Measurements from ENCODE around the gene MYRFL. TPM values are rescaled to one million over a fixed set of nuclear protein-coding genes. Genes with fewer than 3 reads are reported as not detected.
A peak's percentile ranks its signal among the peaks of the same experiment; 100 is the strongest.
"Not testable (repeated sequence)": the region's sequence is repeated elsewhere in the genome, so short reads cannot be mapped to it uniquely, and the experiment has no call there.

MYRFL gene
- total RNA-seq (2014; rRNA removed; shearing (Covaris generic); ENCODE audit: low replicate concordance) = 2.6 and 3.2 TPM in 2 replicates

- H3K9me2 ChIP-seq (replicated peaks; ENCODE audit: insufficient read depth, low read length) = no peaks in the 10 kb centered on the region
- no peak within 1 kb of the TSS for H3K4me2 ChIP-seq (ENCODE audit: low read depth, low read length, poor library complexity, severe bottlenecking)
- no peak within 1 kb of the TSS for H3K9ac ChIP-seq (ENCODE audit: low read length)
- H3K4me3 ChIP-seq (ENCODE audit: low read length) = no peak within 1 kb of the TSS
- no peaks in the 10 kb centered on the region for H3K4me1 ChIP-seq (ENCODE audit: low read length)
- no peak within 1 kb of the TSS for H2AFZ ChIP-seq (ENCODE audit: low read length)
- no peak for DNase-seq
- no peaks in the 10 kb centered on the region for H3K27me3 ChIP-seq (ENCODE audit: low read length)
- no peaks in the 10 kb centered on the region for H4K20me1 ChIP-seq (ENCODE audit: insufficient read depth, low read depth, low read length)
- no peaks in the 10 kb centered on the region for H3K9me3 ChIP-seq (ENCODE audit: low read length)
- H3K27ac ChIP-seq (ENCODE audit: low read length) = no peak within 1 kb of the TSS
- H3K79me2 ChIP-seq (ENCODE audit: low read length) = no peaks in the 10 kb centered on the region
- H3K36me3 ChIP-seq (ENCODE audit: insufficient read depth, low read length) = no peaks in the 10 kb centered on the region
Observed at GRCh38 chr12:69824966-69825560, at the start of gene MYRFL. Gene MYRFL (plus strand): TSS chr12:69825227. CDS start chr12:69825518, 291 bp downstream.

DNA sequence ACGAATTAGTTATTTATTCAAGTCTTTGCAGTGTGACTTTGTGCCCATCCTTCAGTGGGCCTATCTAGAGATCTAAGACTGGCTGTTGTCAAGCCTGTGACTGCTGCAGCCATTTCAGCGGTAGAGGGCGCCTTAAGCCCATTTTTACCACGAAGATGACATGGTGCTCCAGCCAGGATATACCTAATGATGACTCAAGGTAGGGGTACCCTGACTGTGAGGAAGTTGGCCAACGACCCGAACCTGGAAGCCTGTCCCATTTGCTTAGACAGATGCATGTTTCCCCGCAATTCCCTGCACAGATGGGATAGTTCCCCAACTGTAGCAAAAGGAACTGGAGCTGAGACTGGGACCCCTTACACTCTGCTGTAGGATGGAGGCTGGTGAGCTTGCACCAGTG is 45.1 kb upstream of the MYRFL start:
- Histone ChIP-seq H3K4me3 (ENCODE audit: low read length) (no peak overlapping the region), H3K36me3 (ENCODE audit: insufficient read depth, low read length) (no peaks in the 10 kb centered on the region), H3K9me3 (ENCODE audit: low read length) (no peaks in the 10 kb centered on the region), H3K9ac (ENCODE audit: low read length) (no peak overlapping the region), H3K27ac (ENCODE audit: low read length) (no peak overlapping the region), H3K9me2 (replicated peaks; ENCODE audit: insufficient read depth, low read length) (no peaks in the 10 kb centered on the region), H4K20me1 (ENCODE audit: insufficient read depth, low read depth, low read length) (no peaks in the 10 kb centered on the region), H3K4me1 (ENCODE audit: low read length) (no peaks in the 10 kb centered on the region), H3K27me3 (ENCODE audit: low read length) (no peaks in the 10 kb centered on the region), H3K79me2 (ENCODE audit: low read length) (no peaks in the 10 kb centered on the region), H3K4me2 (ENCODE audit: low read depth, low read length, poor library complexity, severe bottlenecking) (no peak overlapping the region), H2AFZ (ENCODE audit: low read length) (no peak overlapping the region)
- peak; percentile 88 for DNase-seq

DNA sequence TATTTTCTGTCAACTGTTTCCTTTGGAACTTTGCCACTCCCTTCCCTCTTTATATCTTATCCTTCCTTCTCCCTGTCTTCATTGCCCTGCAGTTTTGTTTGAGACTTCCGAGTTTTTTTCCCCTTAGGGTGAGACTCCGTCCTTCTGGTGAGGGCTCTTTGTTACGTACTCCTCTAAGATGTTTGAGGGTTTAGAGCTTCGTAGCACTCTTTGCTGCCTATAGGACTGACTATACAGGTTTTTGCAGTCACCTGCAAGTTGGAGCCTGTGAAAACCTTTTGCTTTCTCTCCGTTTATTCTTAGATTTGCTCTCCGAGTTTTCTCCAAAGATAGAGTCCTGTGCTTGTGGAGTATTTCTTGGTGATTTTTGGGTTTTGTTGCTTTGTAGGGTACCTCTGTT is 41.7 kb upstream of the MYRFL start:
- Histone ChIP-seq H3K36me3 (ENCODE audit: insufficient read depth, low read length) (no peaks in the 10 kb centered on the region), H3K4me1 (ENCODE audit: low read length) (no peaks in the 10 kb centered on the region), H4K20me1 (ENCODE audit: insufficient read depth, low read depth, low read length) (no peaks in the 10 kb centered on the region), H3K4me2 (ENCODE audit: low read depth, low read length, poor library complexity, severe bottlenecking) (no peak overlapping the region), H3K27ac (ENCODE audit: low read length) (no peak overlapping the region), H3K9me3 (ENCODE audit: low read length) (no peaks in the 10 kb centered on the region), H3K27me3 (ENCODE audit: low read length) (no peaks in the 10 kb centered on the region), H2AFZ (ENCODE audit: low read length) (no peak overlapping the region), H3K4me3 (ENCODE audit: low read length) (no peak overlapping the region), H3K9me2 (replicated peaks; ENCODE audit: insufficient read depth, low read length) (no peaks in the 10 kb centered on the region), H3K9ac (ENCODE audit: low read length) (no peak overlapping the region), H3K79me2 (ENCODE audit: low read length) (no peaks in the 10 kb centered on the region)
- DNase-seq = no peak

- no peak overlapping the region for H3K9ac ChIP-seq (ENCODE audit: low read length)
- H3K4me1 ChIP-seq (ENCODE audit: low read length) = no peaks in the 10 kb centered on the region
- no peak overlapping the region for H3K4me3 ChIP-seq (ENCODE audit: low read length)
- no peaks in the 10 kb centered on the region for H4K20me1 ChIP-seq (ENCODE audit: insufficient read depth, low read depth, low read length)
- no peak overlapping the region for H2AFZ ChIP-seq (ENCODE audit: low read length)
- H3K79me2 ChIP-seq (ENCODE audit: low read length) = no peaks in the 10 kb centered on the region
- no peak for DNase-seq
- H3K4me2 ChIP-seq (ENCODE audit: low read depth, low read length, poor library complexity, severe bottlenecking) = no peak overlapping the region
- H3K36me3 ChIP-seq (ENCODE audit: insufficient read depth, low read length) = no peaks in the 10 kb centered on the region
- no peak overlapping the region for H3K27ac ChIP-seq (ENCODE audit: low read length)
- H3K27me3 ChIP-seq (ENCODE audit: low read length) = no peaks in the 10 kb centered on the region
- no peaks in the 10 kb centered on the region for H3K9me3 ChIP-seq (ENCODE audit: low read length)
- no peaks in the 10 kb centered on the region for H3K9me2 ChIP-seq (replicated peaks; ENCODE audit: insufficient read depth, low read length)
Observed at GRCh38 chr12:69789351-69789750, 35.7 kb upstream of the MYRFL start.

DNA sequence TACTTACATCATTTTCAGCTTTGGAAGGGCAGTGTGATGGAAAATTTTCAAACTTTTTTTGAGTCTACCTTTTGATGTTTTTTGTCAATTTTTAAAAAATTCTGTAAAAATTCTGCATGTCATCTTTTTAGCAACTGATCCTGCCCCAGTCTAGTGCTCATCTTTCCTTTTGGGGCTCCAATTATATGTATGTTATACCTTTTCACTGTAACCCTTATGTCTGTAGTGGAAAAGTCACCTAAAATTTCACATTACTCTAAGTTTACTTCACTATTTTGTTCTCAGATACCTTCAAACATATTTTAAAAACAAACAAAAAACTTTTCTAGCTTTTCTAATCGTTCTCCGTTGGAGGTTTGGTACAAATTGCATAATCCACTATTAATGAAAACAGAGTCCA is 32.5 kb upstream of the MYRFL start:
- H3K27me3 ChIP-seq (ENCODE audit: low read length) = no peaks in the 10 kb centered on the region
- no peak overlapping the region for H3K4me3 ChIP-seq (ENCODE audit: low read length)
- H3K27ac ChIP-seq (ENCODE audit: low read length) = no peak overlapping the region
- no peaks in the 10 kb centered on the region for H3K9me2 ChIP-seq (replicated peaks; ENCODE audit: insufficient read depth, low read length)
- no peaks in the 10 kb centered on the region for H3K4me1 ChIP-seq (ENCODE audit: low read length)
- H3K4me2 ChIP-seq (ENCODE audit: low read depth, low read length, poor library complexity, severe bottlenecking) = no peak overlapping the region
- H3K9me3 ChIP-seq (ENCODE audit: low read length) = no peaks in the 10 kb centered on the region
- no peak overlapping the region for H2AFZ ChIP-seq (ENCODE audit: low read length)
- no peaks in the 10 kb centered on the region for H3K79me2 ChIP-seq (ENCODE audit: low read length)
- no peaks in the 10 kb centered on the region for H4K20me1 ChIP-seq (ENCODE audit: insufficient read depth, low read depth, low read length)
- no peak for DNase-seq
- no peak overlapping the region for H3K9ac ChIP-seq (ENCODE audit: low read length)
- H3K36me3 ChIP-seq (ENCODE audit: insufficient read depth, low read length) = no peaks in the 10 kb centered on the region

DNA sequence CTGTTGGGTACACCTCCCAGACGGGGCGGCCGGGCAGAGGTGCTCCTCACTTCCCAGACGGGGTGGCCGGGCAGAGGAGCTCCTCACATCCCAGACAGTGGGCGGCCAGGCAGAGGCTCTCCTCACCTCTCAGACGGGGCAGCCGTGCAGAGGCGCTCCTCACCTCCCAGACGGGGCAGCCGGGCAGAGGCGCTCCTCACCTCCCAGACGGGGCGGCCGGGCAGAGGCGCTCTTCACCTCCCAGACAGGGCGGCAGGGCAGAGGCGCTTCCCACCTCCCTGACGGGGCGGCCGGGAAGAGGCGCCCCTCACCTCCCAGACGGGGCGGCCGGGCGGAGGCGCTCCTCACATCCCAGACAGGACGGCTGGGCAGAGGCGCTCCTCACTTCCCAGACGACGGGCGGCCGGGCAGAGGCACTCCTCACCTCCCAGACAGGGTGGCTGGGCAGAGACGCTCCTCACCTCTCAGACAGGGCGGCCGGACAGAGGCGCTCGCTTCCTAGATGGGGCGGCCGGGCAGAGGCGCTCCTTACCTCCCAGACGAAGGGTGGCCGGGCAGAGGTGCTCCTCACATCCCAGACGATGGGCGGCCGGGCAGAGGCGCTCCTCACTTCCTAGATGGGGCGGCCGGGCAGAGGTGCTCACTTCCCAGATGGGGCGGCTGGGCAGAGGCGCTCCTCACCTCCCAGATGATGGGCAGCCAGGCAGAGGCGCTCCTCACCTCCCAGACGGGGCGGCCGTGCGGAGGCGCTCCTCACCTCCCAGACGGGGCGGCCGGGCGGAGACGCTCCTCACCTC is 17.7 kb upstream of the MYRFL start:
- H3K9me3 ChIP-seq (ENCODE audit: low read length); H3K36me3 ChIP-seq (ENCODE audit: insufficient read depth, low read length); H3K4me3 ChIP-seq (ENCODE audit: low read length); H3K4me2 ChIP-seq (ENCODE audit: low read depth, low read length, poor library complexity, severe bottlenecking); H3K9me2 ChIP-seq (replicated peaks; ENCODE audit: insufficient read depth, low read length); H3K9ac ChIP-seq (ENCODE audit: low read length); H4K20me1 ChIP-seq (ENCODE audit: insufficient read depth, low read depth, low read length); H3K27me3 ChIP-seq (ENCODE audit: low read length); H3K4me1 ChIP-seq (ENCODE audit: low read length); H3K27ac ChIP-seq (ENCODE audit: low read length); H3K79me2 ChIP-seq (ENCODE audit: low read length); H2AFZ ChIP-seq (ENCODE audit: low read length); DNase-seq: not testable (repeated sequence)

- DNase-seq = no peak
- no peaks in the 10 kb centered on the region for H3K27me3 ChIP-seq (ENCODE audit: low read length)
- no peak overlapping the region for H2AFZ ChIP-seq (ENCODE audit: low read length)
- H3K9me2 ChIP-seq (replicated peaks; ENCODE audit: insufficient read depth, low read length) = no peaks in the 10 kb centered on the region
- H3K79me2 ChIP-seq (ENCODE audit: low read length) = no peaks in the 10 kb centered on the region
- 0 out of 2 replicates have a peak, but pooled peaks cover 5% of the 10 kb centered on the region for H3K9me3 ChIP-seq (ENCODE audit: low read length)
- H3K9ac ChIP-seq (ENCODE audit: low read length) = no peak overlapping the region
- no peaks in the 10 kb centered on the region for H4K20me1 ChIP-seq (ENCODE audit: insufficient read depth, low read depth, low read length)
- no peak overlapping the region for H3K4me2 ChIP-seq (ENCODE audit: low read depth, low read length, poor library complexity, severe bottlenecking)
- H3K27ac ChIP-seq (ENCODE audit: low read length) = no peak overlapping the region
- no peaks in the 10 kb centered on the region for H3K4me1 ChIP-seq (ENCODE audit: low read length)
- no peak overlapping the region for H3K4me3 ChIP-seq (ENCODE audit: low read length)
- H3K36me3 ChIP-seq (ENCODE audit: insufficient read depth, low read length) = no peaks in the 10 kb centered on the region; the same call in 1 of the 2 replicates
Observed at GRCh38 chr12:69810870-69811498, 14.0 kb upstream of the MYRFL start.

GRCh38 chr12:69816082-69816481 is 8.9 kb upstream of the MYRFL start:
- Histone ChIP-seq H3K9me2 (replicated peaks; ENCODE audit: insufficient read depth, low read length) (no peaks in the 10 kb centered on the region), H3K4me3 (ENCODE audit: low read length) (no peak overlapping the region), H3K36me3 (ENCODE audit: insufficient read depth, low read length) (no peaks in the 10 kb centered on the region), H4K20me1 (ENCODE audit: insufficient read depth, low read depth, low read length) (no peaks in the 10 kb centered on the region), H3K79me2 (ENCODE audit: low read length) (no peaks in the 10 kb centered on the region), H2AFZ (ENCODE audit: low read length) (no peak overlapping the region), H3K27ac (ENCODE audit: low read length) (no peak overlapping the region), H3K9me3 (ENCODE audit: low read length) (no peaks in the 10 kb centered on the region), H3K27me3 (ENCODE audit: low read length) (no peaks in the 10 kb centered on the region), H3K9ac (ENCODE audit: low read length) (no peak overlapping the region), H3K4me2 (ENCODE audit: low read depth, low read length, poor library complexity, severe bottlenecking) (no peak overlapping the region), H3K4me1 (ENCODE audit: low read length) (no peaks in the 10 kb centered on the region)
- no peak for DNase-seq

Measured in Karpas-422 (cell line).